NCI-H128 (cell line): Measurements from ENCODE around the gene C16orf46.

Source experiments
- DNase-seq: peaks from one replicate; lab custom pipeline; 2025; ENCODE audit not compliant: unreplicated experiment; lab: John Stamatoyannopoulos, UW

The C16orf46 gene

DNA sequence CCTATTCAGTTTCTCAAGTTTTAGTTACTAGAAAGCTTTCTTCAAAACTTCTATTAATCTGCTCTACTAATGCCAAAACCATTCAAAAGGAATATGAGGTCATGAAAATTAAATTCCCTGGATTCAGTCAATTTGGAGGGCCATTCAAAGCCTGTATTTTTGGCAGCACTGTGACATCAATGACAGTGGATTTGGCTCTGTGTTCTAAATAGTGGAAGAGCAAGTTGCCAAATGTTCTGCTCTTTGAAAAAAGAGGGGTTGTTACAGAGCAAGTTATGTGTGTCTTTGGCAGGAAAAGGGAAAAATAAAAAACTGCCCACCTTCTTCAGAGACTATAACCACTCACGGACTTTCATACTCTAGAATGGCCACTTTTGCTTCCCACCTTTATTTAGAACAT, 3.2 kb upstream of the C16orf46 start:
- no peak for DNase-seq

DNA sequence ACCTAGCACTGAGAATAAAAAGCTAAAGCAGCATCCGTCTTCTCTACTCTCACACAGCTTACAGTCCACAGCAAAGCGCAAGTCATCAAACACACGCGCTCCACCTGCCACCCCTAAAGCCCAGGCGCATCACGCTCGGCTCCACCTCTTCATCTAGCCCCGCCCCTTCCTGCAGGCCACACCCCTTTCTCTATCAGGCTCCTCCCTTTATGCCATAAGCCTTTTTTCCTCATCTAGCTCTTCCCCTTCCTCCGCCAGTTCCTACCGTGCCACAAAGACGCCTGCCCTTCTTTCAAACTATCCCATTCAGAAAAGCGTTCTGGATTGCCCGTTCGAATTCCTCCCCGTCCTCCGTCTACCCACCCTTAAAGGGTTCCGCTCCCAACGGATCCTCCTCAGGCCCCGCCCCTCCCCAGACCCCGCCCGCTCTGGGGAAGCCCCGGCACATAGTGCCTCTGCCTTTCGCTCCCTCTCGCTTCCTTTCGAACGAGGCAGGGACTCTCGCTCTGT, 417 bp downstream of the C16orf46 start:
- peak; percentile 66 for DNase-seq

DNA sequence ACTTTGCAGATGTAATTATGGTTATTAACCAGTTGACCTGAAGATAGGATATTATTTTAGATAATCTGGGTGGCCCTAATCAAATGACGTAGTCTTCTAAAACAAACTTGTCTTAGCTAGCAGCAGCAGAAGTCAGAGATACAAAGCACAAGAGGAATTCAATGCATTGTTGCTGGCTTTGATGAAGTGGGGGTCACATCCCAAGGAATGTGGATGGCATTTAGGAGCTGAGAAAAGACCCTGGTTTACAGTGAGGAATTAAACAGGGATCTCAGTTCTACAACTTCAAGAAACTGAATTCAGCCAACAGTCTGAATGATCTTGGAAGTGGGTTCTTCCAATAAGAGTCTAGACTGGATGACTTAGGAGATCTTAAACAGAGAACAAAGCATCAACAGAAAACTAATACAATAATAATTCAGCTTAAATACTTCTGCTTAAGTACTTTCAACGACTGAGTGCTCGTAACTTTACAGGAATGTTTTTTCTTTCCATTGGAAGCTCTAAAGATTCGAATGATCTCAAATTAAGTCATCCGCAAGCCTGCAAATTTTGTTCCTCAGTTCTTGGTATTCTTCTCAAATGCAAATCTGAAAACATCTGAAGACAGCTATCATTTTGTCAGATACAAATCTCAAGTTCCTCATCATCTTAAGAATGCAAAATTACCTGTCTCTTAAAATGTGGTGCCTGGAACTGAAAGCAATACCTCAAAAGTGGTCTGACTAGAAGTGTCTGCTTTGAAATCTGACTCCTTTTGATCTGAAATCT, 3.3 kb downstream of the C16orf46 start:
- no peak for DNase-seq

DNA sequence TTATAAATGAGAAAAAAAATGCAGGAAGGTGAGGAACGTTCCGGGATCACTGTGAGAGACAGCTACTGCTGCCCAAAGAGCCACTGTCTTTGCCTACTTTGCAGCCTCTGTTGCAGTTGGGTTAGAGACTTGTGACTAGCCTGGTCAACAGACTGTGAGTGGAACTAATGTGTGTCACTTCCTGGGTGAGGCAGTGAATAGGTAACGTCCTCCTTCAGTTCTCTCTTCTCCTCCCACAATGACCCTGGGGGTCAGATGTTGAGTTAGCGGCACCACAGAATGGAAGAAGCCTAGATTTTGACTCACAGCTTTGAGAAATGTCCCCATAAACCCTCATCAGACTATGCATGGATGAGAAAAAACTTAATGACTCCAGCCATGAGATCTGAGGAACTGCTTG, 5.2 kb downstream of the C16orf46 start:
- DNase-seq = no peak

DNA sequence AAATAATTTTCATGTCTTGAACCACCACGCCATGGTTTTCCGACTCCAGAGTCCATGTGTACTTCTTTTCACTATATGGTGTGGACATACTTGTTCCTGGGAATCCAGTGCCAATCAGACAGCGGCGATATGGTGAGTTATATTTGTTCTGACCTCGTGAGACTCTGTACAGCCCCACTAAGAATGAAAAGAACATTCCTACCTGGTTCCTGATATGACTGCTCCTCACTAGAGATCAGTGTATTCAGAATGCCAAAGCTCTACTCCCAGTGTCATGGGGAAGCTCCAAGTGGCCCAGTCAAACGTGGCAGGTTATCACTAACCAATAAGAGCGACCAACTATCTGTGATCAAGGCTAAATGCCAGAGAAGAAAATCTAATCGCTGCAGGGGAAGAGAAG, 6.1 kb downstream of the C16orf46 start:
- no peak for DNase-seq

DNA sequence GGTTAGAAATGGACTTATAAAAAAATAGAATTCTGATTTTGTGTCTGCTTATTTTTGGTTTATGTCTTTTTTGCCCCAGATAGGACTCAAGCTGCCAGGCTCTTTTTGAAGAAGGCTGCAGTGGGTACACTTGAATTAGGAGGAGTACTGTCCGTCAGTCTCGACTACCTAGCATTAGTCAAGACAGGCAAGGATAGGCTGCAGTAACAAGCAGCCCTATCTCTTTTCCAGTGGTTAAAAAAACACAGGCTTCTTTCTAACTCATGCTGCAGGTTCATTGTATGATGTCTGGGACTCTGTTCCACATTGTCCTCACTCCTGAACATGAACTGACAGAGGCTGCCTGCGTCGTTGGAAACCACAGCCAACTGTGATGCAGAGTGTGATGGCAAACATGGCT, 8.0 kb downstream of the C16orf46 start:
- no peak for DNase-seq

DNA sequence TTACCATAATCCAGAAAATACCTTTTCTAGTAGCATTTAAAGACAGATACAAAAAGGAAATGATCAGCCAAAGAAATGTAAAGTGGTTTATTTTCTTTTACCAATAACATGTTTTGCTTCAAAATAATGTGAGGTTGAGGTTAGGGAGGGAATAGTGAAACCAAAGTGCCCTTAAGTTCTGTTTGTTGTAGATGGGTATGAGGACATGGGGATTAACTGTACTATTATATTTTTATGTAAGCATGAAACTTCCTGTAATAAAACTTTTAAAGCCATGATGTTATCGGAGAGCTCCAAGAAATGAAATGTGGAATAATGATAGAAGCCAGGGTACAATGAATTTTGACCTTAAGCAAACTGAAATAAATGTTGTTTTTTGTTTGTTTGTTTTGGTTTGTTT, 9.9 kb downstream of the C16orf46 start:
- no peak for DNase-seq

DNA sequence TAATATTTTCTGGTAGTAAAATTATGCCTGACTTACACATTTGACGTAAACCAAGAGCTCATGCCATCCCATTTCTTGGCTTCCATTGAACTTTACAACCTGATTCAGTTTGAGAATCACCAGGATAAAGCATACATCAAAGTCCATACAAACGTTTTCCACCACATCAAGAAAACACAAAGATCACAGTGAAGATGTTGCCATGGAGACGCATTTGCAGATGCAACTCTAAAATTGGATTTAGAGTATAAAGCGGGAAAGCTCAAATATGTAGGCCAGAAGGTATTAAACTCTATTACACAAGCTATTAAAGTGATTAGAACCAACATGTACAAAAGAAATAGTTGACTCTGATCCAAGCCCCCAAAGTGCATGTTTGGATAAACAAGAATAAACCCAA, 10.4 kb downstream of the C16orf46 start:
- no peak for DNase-seq

DNA sequence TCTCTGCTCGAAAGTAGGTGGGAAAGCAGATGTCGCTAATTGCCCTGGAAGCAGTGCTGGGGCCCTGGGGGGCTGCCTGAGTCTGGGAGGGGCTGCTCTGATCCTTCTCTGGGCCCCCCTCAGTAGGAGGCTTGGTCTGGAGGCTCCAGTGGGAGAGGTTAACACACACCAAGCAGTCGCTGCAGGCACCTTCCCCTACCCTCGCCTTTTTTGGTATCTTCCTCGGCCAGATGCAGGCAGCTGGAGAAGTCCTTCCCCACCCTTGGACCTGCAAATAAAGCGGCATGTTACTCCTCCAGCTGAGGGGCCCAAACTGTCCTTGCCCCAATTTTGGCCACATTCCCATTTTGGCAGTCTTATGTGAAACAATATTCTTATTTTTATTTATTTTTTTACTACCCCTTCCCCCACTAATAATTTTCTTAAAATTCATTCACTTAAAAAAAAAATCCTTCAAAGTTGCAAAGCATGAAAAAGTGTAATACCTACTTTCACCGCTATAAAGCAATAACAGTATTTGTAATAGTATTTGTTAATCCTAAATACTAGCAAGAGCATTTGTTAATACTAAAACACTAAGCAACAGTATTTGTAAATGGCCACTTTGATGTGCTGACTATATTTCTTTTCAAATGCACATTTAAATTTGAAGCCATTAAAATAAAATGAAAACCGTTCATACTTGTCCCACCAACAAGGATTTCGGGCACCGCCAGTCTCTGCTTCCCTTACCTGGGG, 15.0 kb downstream of the C16orf46 start:
- DNase-seq = no peak

DNA sequence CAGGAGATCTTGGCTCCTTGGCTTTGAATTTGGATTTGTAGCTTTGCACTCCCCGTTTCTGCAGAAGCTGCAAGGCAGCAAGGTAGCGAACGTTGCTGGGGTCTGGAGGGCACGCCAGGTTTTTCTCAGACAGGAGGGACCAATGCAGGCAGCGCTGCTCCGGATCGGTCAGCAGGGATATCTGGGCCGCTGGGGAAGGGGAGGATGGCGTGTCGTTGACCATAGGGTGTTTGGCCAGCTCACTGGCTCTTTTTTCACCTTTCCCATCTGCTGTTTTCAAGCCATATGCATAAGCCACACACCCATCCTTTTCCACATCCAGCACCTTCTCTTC, 15.8 kb downstream of the C16orf46 start:
- no peak for DNase-seq

DNA sequence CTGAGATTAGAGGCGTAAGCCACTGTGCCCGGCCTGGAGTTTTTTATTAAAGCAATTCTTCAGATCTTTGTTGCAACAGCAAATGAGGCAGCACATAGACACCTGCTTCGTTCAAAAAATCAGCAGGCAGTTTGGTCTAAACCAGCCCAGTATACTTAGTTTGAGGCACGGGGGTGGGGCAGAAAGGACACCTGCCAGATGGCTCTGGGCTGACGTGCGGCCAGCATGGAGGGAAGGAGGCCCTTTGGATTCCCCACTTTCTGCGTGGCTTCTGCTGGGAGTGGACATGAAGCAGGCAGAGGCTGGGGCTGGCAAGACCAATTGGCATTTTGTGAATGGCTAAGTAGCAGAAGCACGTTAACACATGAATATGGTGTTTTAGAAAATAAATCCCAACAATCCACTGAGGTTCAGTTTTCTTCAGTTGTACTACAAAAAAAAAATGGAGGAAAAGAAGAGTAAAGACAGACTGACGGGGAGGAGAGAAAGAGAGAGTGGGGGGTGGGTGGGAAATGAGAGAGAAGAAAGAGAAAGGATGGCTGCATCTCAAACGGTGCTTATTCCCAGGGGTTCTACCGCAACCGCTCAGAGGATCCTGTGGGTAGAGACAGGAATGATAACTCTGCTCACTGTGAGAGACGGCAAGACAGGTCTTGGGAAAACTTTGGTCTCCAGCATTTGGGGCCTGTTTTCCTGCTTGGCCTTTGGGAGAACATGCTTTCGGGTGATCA, 16.3 kb downstream of the C16orf46 start:
- no peak for DNase-seq

DNA sequence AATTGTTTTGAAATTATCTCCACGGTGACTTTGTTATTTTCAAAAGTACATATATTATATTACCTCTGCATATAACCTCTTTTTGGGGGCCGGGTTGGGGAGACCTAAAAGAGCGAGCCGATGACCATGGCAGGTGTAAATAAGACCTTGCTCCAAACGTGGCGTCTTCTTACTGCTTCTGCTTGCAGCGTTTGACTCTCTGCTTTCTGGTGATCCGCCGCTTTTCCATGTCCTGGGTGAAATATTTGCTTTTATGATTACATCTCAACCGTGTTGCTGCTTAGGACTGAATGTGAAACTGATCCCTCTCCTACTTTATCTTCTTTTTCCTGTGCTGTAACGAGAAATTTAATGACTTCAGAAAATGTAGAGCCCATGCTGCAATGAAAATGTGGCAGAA, 23.3 kb downstream of the C16orf46 start:
- no peak for DNase-seq

DNA sequence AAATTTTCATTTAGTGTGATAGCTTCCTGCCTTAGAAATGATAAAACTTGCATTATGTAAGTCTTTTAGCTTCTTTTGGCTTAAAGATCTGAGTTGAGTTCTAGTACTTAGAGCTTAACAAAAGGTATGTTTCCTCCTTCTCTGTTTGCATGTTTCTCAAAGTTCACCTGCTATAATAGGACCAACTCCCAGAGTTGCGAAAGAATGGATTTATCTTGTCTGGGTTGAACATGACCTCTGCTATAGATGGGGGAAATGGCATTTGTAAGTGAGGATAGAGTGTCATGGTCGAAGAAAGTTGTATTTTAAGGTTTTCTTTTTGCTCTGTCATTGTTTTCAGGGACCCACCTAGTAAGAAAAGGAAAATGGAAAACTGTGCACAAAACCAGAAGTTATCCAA, 34.2 kb downstream of the C16orf46 start:
- DNase-seq = no peak

DNA sequence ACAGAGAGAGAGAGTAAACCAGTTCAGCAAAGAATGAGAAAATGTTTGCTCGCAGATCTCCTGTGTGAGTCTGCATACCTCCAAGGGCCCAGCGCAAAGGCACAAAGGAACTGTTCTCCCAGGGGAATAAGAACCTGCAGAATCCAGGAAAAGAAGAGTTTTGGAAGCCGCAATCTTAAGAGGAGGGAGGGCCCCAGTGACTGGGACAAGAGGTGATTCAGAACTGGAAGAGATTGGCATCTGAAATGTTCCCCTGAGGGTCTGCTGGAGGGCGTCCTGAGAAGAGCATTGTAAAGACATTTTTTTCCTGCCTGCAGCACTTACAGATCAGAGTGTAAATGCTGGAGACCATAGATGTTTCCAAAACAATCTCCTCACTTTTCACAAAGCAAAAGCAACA, 35.3 kb downstream of the C16orf46 start:
- DNase-seq = no peak

DNA sequence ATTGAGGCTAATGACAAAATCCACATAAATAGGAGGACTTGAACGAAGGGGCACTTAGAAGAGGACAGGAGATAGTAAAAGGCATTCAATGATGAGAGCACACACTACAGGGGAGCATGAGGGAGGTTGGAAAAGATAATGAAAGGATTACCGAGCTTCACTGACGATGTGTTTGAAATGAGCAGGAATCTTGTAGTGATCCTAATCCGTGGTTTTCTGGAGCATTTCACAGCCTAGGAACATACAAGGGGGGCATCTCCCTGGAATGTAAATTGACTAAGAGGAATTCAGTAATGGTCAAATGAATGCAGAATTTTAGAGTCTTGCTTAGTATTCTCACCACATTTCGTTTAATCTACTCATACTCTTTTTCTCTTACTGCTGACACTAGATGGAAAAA, 36.2 kb downstream of the C16orf46 start:
- no peak for DNase-seq

DNA sequence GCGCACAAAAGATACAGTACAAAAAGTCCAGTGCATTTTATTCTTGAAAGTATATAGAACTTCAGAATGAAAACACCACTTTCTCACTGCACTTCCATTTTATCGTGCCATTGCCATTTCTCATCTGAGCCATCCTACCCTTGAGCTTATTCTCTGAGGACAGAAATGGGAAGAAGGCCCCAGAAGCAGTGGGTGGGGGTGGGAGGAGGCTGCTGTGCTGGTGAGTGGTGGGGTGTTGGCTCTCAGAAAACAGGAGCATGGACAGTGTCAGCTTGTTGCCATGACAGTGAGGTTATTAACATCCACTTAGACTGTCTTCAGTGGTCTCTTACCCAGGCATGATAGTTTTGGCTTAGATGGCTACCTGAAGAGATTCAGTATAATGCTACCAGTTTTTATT, 36.9 kb downstream of the C16orf46 start:
- no peak for DNase-seq

DNA sequence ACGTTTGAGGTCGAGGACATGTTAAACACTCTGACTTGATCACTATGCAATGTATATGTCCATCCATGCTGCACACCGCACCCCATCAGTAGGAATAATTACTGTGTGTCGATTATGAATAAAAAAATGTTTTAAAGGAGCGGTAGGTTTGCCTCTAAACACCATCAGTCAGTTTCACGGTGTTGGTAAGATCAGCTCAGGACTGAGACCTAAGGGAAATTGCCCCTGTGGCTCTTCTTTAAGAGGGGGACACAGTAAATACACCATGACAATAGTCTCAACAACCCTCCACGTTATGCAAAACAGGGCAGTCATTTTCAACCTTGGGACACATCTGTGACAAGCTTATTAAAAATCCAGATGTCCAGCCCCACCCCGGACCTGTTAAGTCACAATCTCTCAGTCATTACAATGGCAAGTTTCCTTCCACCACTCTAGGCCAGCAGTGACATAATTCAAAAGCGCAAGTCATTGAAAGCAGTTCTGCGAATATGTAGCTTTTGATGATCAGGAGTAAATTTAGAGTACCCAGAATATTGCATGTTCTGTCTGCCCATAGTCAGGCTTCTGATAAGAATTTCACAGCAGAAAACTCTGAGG, 40.2 kb downstream of the C16orf46 start:
- DNase-seq = no peak

DNA sequence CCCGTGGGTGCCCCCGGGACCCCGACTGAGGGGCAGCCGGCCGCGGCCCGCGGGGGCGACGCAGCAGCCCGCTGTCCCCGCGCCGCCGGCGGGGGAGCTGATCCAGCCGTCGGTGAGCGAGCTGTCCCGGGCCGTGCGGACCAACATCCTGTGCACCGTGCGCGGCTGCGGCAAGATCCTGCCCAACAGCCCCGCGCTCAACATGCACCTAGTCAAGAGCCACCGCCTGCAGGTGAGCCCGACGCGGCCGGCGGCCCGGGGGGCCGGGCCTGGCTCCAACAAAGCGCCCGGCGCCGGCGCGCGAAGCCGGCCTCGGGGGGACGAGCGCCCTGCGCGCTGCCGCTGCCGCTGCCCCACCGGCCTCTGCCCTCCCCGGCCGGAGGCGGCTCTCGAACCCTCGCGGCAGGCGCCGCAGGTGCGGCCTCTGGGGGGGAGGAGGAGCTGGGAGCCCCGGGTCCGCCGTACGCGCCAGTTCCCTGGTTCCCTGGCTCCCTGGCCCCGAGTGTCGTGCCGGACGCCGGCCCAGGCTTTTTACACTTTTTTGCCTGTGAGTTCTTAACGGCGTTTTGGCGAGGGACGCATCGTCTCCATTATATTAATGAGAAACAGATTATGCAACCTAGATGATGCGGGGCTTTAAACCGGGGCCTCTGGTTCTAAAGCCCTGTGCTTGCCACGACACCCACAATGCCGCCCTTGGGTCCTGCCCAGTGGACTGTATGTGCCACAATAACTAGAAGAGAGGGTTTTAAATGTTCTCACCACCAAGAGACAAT, 40.9 kb downstream of the C16orf46 start:
- DNase-seq = no peak

DNA sequence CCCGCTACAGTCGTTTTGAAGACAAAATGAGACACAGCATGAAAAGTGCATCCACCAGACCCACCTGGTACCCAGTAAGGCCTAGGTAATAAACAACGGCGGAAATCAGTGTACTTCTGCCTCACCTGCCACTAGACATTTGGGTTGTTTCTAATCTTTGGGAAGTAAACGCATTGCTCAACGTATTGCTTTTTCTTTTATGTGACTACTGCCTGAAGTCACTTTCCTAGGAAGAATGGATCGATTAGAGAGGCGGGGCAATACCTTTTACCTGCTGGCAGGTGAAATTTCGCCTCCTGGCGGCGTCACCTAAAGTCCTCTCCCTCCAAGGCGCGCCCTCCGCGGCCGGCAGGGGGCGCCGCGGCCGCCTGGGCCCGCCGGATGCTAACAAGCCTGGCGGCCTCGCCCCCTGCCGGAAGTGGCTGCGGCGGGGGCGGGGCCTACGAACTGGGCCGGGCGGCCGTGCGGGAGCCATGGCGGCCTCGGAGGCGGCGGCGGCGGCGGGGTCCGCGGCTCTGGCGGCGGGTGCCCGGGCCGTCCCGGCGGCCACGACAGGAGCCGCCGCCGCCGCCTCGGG, 41.6 kb downstream of the C16orf46 start, which contains the start of gene ATMIN:
TSS of gene ATMIN (plus strand) at position 445 of the 577 bp plus-strand sequence. CDS start at position 474, 29 bp downstream.
- DNase-seq = peak; percentile 55

DNA sequence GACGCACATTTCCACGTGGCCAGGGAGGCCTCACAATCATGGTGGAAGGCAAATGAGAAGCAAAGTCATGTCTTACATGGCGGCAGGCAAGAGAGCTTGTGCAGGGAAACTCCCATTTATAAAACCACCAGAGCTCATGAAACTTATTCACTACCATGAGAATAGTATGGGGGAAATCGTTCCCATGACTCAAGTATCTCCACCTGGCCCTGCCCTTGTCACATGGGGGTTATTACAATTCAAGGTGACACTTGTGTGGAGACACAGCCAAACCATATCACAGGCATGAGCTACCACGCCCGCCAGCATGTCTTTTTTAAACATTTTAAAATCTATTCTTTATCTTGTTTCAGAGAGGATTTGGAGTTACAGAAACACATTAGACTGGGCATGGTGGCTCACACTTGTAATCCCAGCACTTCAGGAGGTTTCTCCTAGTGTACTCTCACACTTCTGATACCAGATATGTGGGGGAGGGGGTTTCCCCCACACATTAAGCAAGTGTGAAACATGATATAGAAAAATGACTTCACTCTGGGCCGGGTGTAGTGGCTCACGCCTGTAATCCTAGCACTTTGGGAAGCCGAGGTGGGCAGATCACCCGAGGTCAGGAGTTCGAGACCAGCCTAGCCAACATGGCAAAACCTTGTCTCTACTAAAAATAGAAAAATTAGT, 47.0 kb downstream of the C16orf46 start:
- DNase-seq = no peak
